Subcutaneous adipose tissue (tissue), 4 donors: ENCODE results near the gene PLK2. TPM values are rescaled to one million over a fixed set of nuclear protein-coding genes. Genes with fewer than 3 reads are reported as not detected.

Experiments
- CTCF ChIP-seq: fragments of 450-650 bp; IDR thresholded peaks from one replicate; pipeline ENCODE4 v1.5.1; 2016; ENCODE audit warnings: low read depth, mild to moderate bottlenecking, control low read depth, antibody characterized with exemption, moderate library complexity
- total RNA-seq, 4 donors: library from RNA; depleted of rRNA; stranded (reverse); fragments of >200 nt; gene quantifications; one replicate each; pipeline ENCODE4 v1.1.0, GENCODE V29; 2016

The PLK2 gene
- total RNA-seq, 4 donors from 2014 or later: 21.6 to 40.3 (median 33.9) TPM

- no peak for TF ChIP-seq CTCF
These were observed 47.0 kb downstream of the PLK2 start for GRCh38 chr5:58412932-58413331.

- TF ChIP-seq CTCF: no peak
These were observed 47.8 kb downstream of the PLK2 start for GRCh38 chr5:58412081-58412480.

- TF ChIP-seq CTCF: no peak
These were observed 48.5 kb downstream of the PLK2 start for GRCh38 chr5:58411372-58411771.

- TF ChIP-seq CTCF: no peak
These were observed 49.4 kb downstream of the PLK2 start for GRCh38 chr5:58410441-58410840.

GRCh38 chr5:58407042-58407719, 52.7 kb downstream of the PLK2 start:
- TF ChIP-seq CTCF: no peak

- no peak for TF ChIP-seq CTCF
These were observed 53.5 kb downstream of the PLK2 start for GRCh38 chr5:58406394-58406793.

GRCh38 chr5:58405175-58405574, 54.7 kb downstream of the PLK2 start:
- TF ChIP-seq CTCF: no peak
